WTC11 (cell line): ENCODE measurements around the gene DPP8. TPM values are rescaled to one million over a fixed set of nuclear protein-coding genes. Genes with fewer than 3 reads are reported as not detected.

Source experiments
- ATAC-seq: fragments of 200-7000 bp; cut with Tn5 transposase; 2 replicates; pipeline ENCODE4 v1.10.0; 2021; ENCODE audit warnings: mild to moderate bottlenecking, moderate library complexity
- CTCF ChIA-PET: fragments of 300-600 bp; sonication (Branson Sonifier 250); formaldehyde crosslinking; loops from one replicate; lab custom pipeline; 2021; ENCODE audit warnings: antibody characterized with exemption; lab: Charles Lee
- POLR2A ChIA-PET: fragments of 350-600 bp; sonication (Branson Sonifier 250); formaldehyde crosslinking; loops from one replicate; lab custom pipeline; 2021; ENCODE audit warnings: antibody characterized with exemption; lab: Charles Lee
- DNase-seq: peaks from one replicate; pipeline ENCODE4 v3.0.0; 2021; ENCODE audit warnings: low spot score
- H3K27ac Mint-ChIP-seq: 2 replicates; pipeline ENCODE4 v1.8.0; 2021; ENCODE audit warnings: mixed read lengths
- H3K27me3 Mint-ChIP-seq: 2 replicates; pipeline ENCODE4 v1.8.0; 2021; ENCODE audit warnings: low read depth, mild to moderate bottlenecking, moderate library complexity, mixed read lengths
- H3K36me3 Mint-ChIP-seq: 2 replicates; pipeline ENCODE4 v1.8.0; 2021; ENCODE audit warnings: mixed read lengths
- H3K4me1 Mint-ChIP-seq: 2 replicates; pipeline ENCODE4 v1.8.0; 2022; ENCODE audit warnings: mixed read lengths
- H3K4me3 Mint-ChIP-seq: 2 replicates; pipeline ENCODE4 v1.8.0; 2021; ENCODE audit warnings: mild to moderate bottlenecking, moderate library complexity, mixed read lengths
- H3K9me3 Mint-ChIP-seq: 2 replicates; pipeline ENCODE4 v1.8.0; 2021; ENCODE audit warnings: mixed read lengths
- ARID4B ChIP-seq: sonication (generic); formaldehyde crosslinking; IDR thresholded peaks from 2 replicates; pipeline ENCODE4 v1.8.0; 2023; ENCODE audit warnings: missing genetic modification reagents, mild to moderate bottlenecking, borderline replicate concordance
- CBFB ChIP-seq: sonication (generic); formaldehyde crosslinking; IDR thresholded peaks from 2 replicates; pipeline ENCODE4 v1.8.1; 2022; ENCODE audit warnings: mild to moderate bottlenecking, low read depth, missing genetic modification reagents
- CTCF ChIP-seq: fragments of 200-600 bp; IDR thresholded peaks from 2 replicates; pipeline ENCODE4 v1.8.0; 2022; ENCODE audit warnings: antibody characterized with exemption
- ETV6 ChIP-seq: sonication (generic); formaldehyde crosslinking; IDR thresholded peaks from 2 replicates; pipeline ENCODE4 v1.8.1; 2022; ENCODE audit warnings: mild to moderate bottlenecking, missing genetic modification reagents
- JUN ChIP-seq: sonication (generic); formaldehyde crosslinking; IDR thresholded peaks from 2 replicates; pipeline ENCODE4 v1.8.0; 2023; ENCODE audit warnings: mild to moderate bottlenecking, missing genetic modification reagents
- ZBTB43 ChIP-seq: sonication (generic); formaldehyde crosslinking; IDR thresholded peaks from 2 replicates; pipeline ENCODE4 v1.8.1; 2023; ENCODE audit warnings: mild to moderate bottlenecking, missing genetic modification reagents
- ZMAT4 ChIP-seq: fragments of 250-450 bp; sonication (Bioruptor Pico); IDR thresholded peaks from 2 replicates; pipeline ENCODE4 v1.9.0; 2021; ENCODE audit warnings: mild to moderate bottlenecking
- ZNF121 ChIP-seq: sonication (generic); formaldehyde crosslinking; IDR thresholded peaks from 2 replicates; pipeline ENCODE4 v1.8.0; 2023; ENCODE audit warnings: missing genetic modification reagents
- ZNF263 ChIP-seq: sonication (generic); formaldehyde crosslinking; IDR thresholded peaks from 2 replicates; pipeline ENCODE4 v1.8.1; 2022; ENCODE audit warnings: low read depth, mild to moderate bottlenecking, moderate library complexity, missing genetic modification reagents
- ZNF396 ChIP-seq: fragments of 250-450 bp; sonication (Bioruptor Pico); IDR thresholded peaks from 2 replicates; pipeline ENCODE4 v1.8.0; 2021; ENCODE audit warnings: mild to moderate bottlenecking, moderate library complexity, borderline replicate concordance
- total RNA-seq: library from RNA; stranded (reverse); gene quantifications from 3 replicates; pipeline ENCODE4 v1.2.3, GENCODE V29; 2021
- TF ChIP-seq, protein P1 (sequence below): sonication (generic); formaldehyde crosslinking; IDR thresholded peaks from 2 replicates; pipeline ENCODE4 v1.8.1; 2023; ENCODE audit warnings: mild to moderate bottlenecking, moderate library complexity, missing genetic modification reagents

Gene DPP8
- total RNA-seq, 1 experiment from 2014 or later: 31.9 TPM

- TF ChIP-seq ZBTB43 (CRISPR knock-in tag) (no peak), ARID4B (no peak)
Observed at GRCh38 chr15:65401611-65402240, 115.8 kb downstream of the DPP8 start (continued).

DNA sequence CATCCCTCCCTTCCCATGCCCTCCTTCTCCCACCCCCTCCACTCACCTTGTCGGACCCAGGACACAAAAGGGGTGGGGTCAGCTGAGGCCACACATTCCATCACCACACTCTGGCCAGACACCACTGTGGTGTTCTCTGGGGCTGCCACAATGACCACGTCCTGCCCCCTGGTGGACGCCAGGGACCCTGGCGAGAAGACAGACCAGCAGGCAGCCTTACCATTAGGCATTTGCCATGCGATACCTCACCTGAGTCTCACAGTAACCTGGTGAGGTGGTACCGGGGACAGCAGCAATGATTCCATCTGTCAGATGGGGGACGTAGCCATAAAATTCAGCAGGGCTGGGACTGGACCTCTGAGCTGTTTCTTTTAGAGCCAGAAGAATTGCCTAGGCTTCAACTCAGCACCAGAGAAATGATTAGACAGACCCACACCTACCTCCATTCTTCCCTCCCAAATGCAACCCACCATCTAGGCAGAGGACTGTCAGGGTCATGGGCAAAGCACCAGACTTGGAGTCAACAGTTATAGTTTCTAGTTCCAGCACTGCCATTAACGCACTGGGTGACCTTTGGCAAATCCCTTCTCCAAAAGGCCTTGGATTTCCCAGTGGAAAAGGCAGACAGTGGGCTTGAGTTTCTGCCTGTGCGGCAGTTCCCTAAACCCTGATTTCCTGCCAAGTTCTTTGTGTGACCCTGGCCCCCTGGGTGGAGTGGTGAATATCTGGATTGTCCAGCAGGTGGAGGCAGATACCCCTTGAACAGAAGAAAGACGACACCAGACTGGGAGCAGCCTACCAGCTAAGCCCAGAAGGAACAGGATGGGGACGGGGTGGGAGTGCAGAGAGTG is 116.5 kb downstream of the DPP8 start:
- TF ChIP-seq CBFB (CRISPR knock-in tag) (no peak), CTCF (peak; percentile 74), ZNF263 (no peak), ZNF121 (CRISPR knock-in tag) (peak; percentile 12; the same call in 1 of the 2 replicates), JUN (no peak), ZMAT4 (CRISPR knock-in tag) (no peak), ZNF396 (CRISPR knock-in tag) (no peak), ETV6 (CRISPR knock-in tag) (0 out of 2 replicates have a peak, but pooled peaks have one; percentile 18)
- TF ChIP-seq, protein P1, sequence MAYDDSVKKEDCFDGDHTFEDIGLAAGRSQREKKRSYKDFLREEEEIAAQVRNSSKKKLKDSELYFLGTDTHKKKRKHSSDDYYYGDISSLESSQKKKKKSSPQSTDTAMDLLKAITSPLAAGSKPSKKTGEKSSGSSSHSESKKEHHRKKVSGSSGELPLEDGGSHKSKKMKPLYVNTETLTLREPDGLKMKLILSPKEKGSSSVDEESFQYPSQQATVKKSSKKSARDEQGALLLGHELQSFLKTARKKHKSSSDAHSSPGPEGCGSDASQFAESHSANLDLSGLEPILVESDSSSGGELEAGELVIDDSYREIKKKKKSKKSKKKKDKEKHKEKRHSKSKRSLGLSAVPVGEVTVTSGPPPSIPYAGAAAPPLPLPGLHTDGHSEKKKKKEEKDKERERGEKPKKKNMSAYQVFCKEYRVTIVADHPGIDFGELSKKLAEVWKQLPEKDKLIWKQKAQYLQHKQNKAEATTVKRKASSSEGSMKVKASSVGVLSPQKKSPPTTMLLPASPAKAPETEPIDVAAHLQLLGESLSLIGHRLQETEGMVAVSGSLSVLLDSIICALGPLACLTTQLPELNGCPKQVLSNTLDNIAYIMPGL (CRISPR knock-in tag): peak; percentile 56; the same call in 1 of the 2 replicates
- no peak overlapping the region for H3K4me3 Mint-ChIP-seq
- ATAC-seq (peak; percentile 83), DNase-seq (peak; percentile 92)
- H3K27ac Mint-ChIP-seq: peak overlapping the region; percentile 95
- H3K36me3 Mint-ChIP-seq: no peaks in the 10 kb centered on the region
- no peaks in the 10 kb centered on the region for H3K9me3 Mint-ChIP-seq
- CTCF ChIA-PET: interaction anchor here (0.5 to 4.4 kb wide), 36 partner anchors 9 to 697 kb away, joined by 3 to 105 read pairs (median 4); partner anchors contain the start of genes HACD3, INTS14 and PARP16
- H3K4me1 Mint-ChIP-seq: peaks cover 42% of the 10 kb centered on the region
- H3K27me3 Mint-ChIP-seq: peaks cover 24% of the 10 kb centered on the region
- POLR2A ChIA-PET: interaction anchor here (0.6 to 2.7 kb wide), 6 partner anchors 15 to 468 kb away, joined by 3 to 11 read pairs (median 5); partner anchors contain the start of gene RAB11A
